H1 (cell line): ENCODE data around the gene CTXN1. TPM values are rescaled to one million over a fixed set of nuclear protein-coding genes. Genes with fewer than 3 reads are reported as not detected.

ENCODE experiments used
- CTCF ChIA-PET: fragments of 300-600 bp; sonication (Branson Sonifier 250); formaldehyde crosslinking; loops from one replicate; lab custom pipeline; 2021; ENCODE audit not compliant: partially characterized antibody; lab: Charles Lee
- POLR2A ChIA-PET: fragments of 300-600 bp; sonication (Branson Sonifier 250); formaldehyde crosslinking; loops from one replicate; lab custom pipeline; 2021; ENCODE audit warnings: inconsistent platforms; ENCODE audit not compliant: partially characterized antibody; lab: Charles Lee
- DNase-seq, 2 experiments: peaks; one replicate each; pipeline versions ENCODE4 v3.0.0 to v3.0.0-alpha.2; 2010 to 2022; ENCODE audit warnings: low spot score in 2 of 2, low read depth in 1 of 2, mixed read lengths in 1 of 2
- FAIRE-seq: peaks from 2 replicates; lab custom pipeline; 2011; peaks lifted over from hg19 to GRCh38; lab: Jason Lieb, UNC
- H2AFZ ChIP-seq: 2 replicates; pipeline ENCODE4 v1.8.1; 2012; ENCODE audit warnings: low read length, inconsistent platforms
- H2AK5ac ChIP-seq: 2 replicates; pipeline ENCODE4 v1.6.1; 2013; ENCODE audit warnings: low read depth, low read length
- H2BK120ac ChIP-seq: replicated peaks from 2 replicates; pipeline ENCODE3; 2013; ENCODE audit warnings: low read depth, low read length, inconsistent platforms
- H2BK12ac ChIP-seq: 2 replicates; pipeline ENCODE4 v1.6.1; 2013; ENCODE audit warnings: low read depth, low read length
- H2BK15ac ChIP-seq: 2 replicates; pipeline ENCODE4 v1.6.1; 2013; ENCODE audit warnings: low read length
- H2BK20ac ChIP-seq: 2 replicates; pipeline ENCODE4 v1.6.1; 2013; ENCODE audit warnings: low read length
- H2BK5ac ChIP-seq: 2 replicates; pipeline ENCODE4 v1.6.1; 2013; ENCODE audit warnings: low read depth, low read length
- H3K14ac ChIP-seq: 2 replicates; pipeline ENCODE4 v1.6.1; 2013; ENCODE audit warnings: inconsistent platforms; ENCODE audit not compliant: insufficient read length
- H3K18ac ChIP-seq: 2 replicates; pipeline ENCODE4 v1.6.1; 2013; ENCODE audit warnings: low read length; ENCODE audit errors: extremely low read depth
- H3K23ac ChIP-seq: 2 replicates; pipeline ENCODE4 v1.6.1; 2013; ENCODE audit warnings: inconsistent platforms; ENCODE audit not compliant: insufficient read length
- H3K23me2 ChIP-seq: 2 replicates; pipeline ENCODE4 v1.6.1; 2013; ENCODE audit warnings: low read depth, low read length
- H3K27ac ChIP-seq: 2 replicates; pipeline ENCODE4 v1.6.1; 2011; ENCODE audit warnings: low read depth, low read length, inconsistent platforms
- H3K27me3 ChIP-seq, 4 experiments: replicated peaks in 1 of 4; 1 replicate in 1 of 4; 2 replicates in 3 of 4; pipeline versions ENCODE4 v1.6.1 to v1.8.1; 2011 to 2013; ENCODE audit warnings: low read length in 3 of 4, mild to moderate bottlenecking in 3 of 4, inconsistent platforms in 2 of 4, mixed read lengths in 2 of 4, moderate library complexity in 1 of 4; ENCODE audit not compliant: control insufficient read depth in 3 of 4, insufficient read depth in 3 of 4; ENCODE audit errors: extremely low read depth in 1 of 4
- H3K36me3 ChIP-seq, 4 experiments: 2 replicates each; pipeline versions ENCODE4 v1.6.1 to v1.8.1; 2011 to 2013; ENCODE audit warnings: mild to moderate bottlenecking in 4 of 4, low read length in 3 of 4, moderate library complexity in 2 of 4, control low read depth in 1 of 4, inconsistent platforms in 1 of 4; ENCODE audit not compliant: insufficient read depth in 4 of 4, control insufficient read depth in 2 of 4
- H3K4ac ChIP-seq: replicated peaks from 2 replicates; pipeline ENCODE3; 2013; ENCODE audit warnings: low read length, low read depth, mixed read lengths, inconsistent platforms; ENCODE audit not compliant: insufficient read length
- H3K4me1 ChIP-seq, 4 experiments: replicated peaks in 1 of 4; 1 replicate in 1 of 4; 2 replicates in 3 of 4; pipeline versions ENCODE4 v1.6.1 to v1.8.1; 2011 to 2013; ENCODE audit warnings: low read length in 3 of 4, inconsistent platforms in 2 of 4, mixed read lengths in 1 of 4; ENCODE audit not compliant: insufficient read depth in 4 of 4, control insufficient read depth in 3 of 4
- H3K4me2 ChIP-seq, 2 experiments: 2 replicates each; pipeline versions ENCODE4 v1.6.1 to v1.8.1; 2011 to 2013; ENCODE audit warnings: low read depth in 2 of 2, low read length in 2 of 2, control low read depth in 1 of 2, inconsistent platforms in 1 of 2, mild to moderate bottlenecking in 1 of 2; ENCODE audit not compliant: insufficient read depth in 1 of 2
- H3K4me3 ChIP-seq, 4 experiments: fragments of 200-600, 300-600 bp in 1 of 4; sonication (generic), shearing (Covaris generic), sonication (Bioruptor Twin) in 1 of 4; 2 replicates each; pipeline versions ENCODE4 v1.5.1 to v1.8.1; 2011 to 2016; ENCODE audit warnings: low read length in 4 of 4, low read depth in 3 of 4, control low read depth in 2 of 4, inconsistent platforms in 2 of 4, mild to moderate bottlenecking in 2 of 4, mixed read lengths in 1 of 4, moderate library complexity in 1 of 4; ENCODE audit not compliant: insufficient read depth in 2 of 4; ENCODE audit errors: extremely low read depth in 1 of 4
- H3K56ac ChIP-seq: replicated peaks from 2 replicates; pipeline ENCODE3; 2013; ENCODE audit warnings: low read depth, mild to moderate bottlenecking, mixed read lengths, low read length, inconsistent platforms; ENCODE audit not compliant: insufficient read length
- H3K79me1 ChIP-seq: 2 replicates; pipeline ENCODE4 v1.6.1; 2013; ENCODE audit warnings: low read depth, low read length, control low read depth
- H3K79me2 ChIP-seq, 2 experiments: 2 replicates each; pipeline versions ENCODE4 v1.6.1 to v1.8.1; 2012 to 2013; ENCODE audit warnings: low read length in 2 of 2, mild to moderate bottlenecking in 2 of 2, inconsistent platforms in 1 of 2; ENCODE audit not compliant: insufficient read depth in 2 of 2, control insufficient read depth in 1 of 2
- H3K9ac ChIP-seq, 4 experiments: replicated peaks in 1 of 4; 1 replicate in 1 of 4; 2 replicates in 3 of 4; pipeline versions ENCODE4 v1.6.1 to v1.8.1; 2011 to 2013; ENCODE audit warnings: low read depth in 3 of 4, low read length in 3 of 4, control low read depth in 2 of 4, mild to moderate bottlenecking in 2 of 4, moderate library complexity in 2 of 4, inconsistent platforms in 1 of 4; ENCODE audit errors: extremely low read depth in 1 of 4
- H3K9me3 ChIP-seq, 2 experiments: 2 replicates each; pipeline versions ENCODE4 v1.6.1 to v1.8.1; 2012 to 2013; ENCODE audit warnings: mild to moderate bottlenecking in 2 of 2, moderate library complexity in 2 of 2, control low read depth in 1 of 2, inconsistent platforms in 1 of 2, low read depth in 1 of 2, low read length in 1 of 2, mixed read lengths in 1 of 2; ENCODE audit not compliant: insufficient read depth in 2 of 2
- H4K20me1 ChIP-seq, 2 experiments: replicated peaks in 1 of 2; 2 replicates each; pipeline versions ENCODE3 to v1.8.1; 2011 to 2013; ENCODE audit warnings: inconsistent platforms in 2 of 2, low read length in 2 of 2, mild to moderate bottlenecking in 1 of 2; ENCODE audit not compliant: insufficient read depth in 2 of 2, control insufficient read depth in 1 of 2
- H4K5ac ChIP-seq: 2 replicates; pipeline ENCODE4 v1.6.1; 2013; ENCODE audit warnings: low read length, low read depth, mixed read lengths, inconsistent platforms; ENCODE audit not compliant: insufficient read length
- H4K8ac ChIP-seq: 2 replicates; pipeline ENCODE4 v1.8.0; 2013; ENCODE audit warnings: mild to moderate bottlenecking, moderate library complexity, low read length, inconsistent platforms; ENCODE audit not compliant: insufficient read depth; ENCODE audit errors: extremely low read depth
- H4K91ac ChIP-seq: replicated peaks from 2 replicates; pipeline ENCODE3; 2013; ENCODE audit warnings: low read length, mixed read lengths, inconsistent platforms; ENCODE audit not compliant: insufficient read length
- BACH1 ChIP-seq: IDR thresholded peaks from 2 replicates; pipeline ENCODE4 v1.6.1; 2012; ENCODE audit warnings: low read length, improper control_type of control experiment
- BRCA1 ChIP-seq: IDR thresholded peaks from 2 replicates; pipeline ENCODE4 v1.6.1; 2012; ENCODE audit warnings: low read depth, low read length, improper control_type of control experiment
- CHD2 ChIP-seq: IDR thresholded peaks from 2 replicates; pipeline ENCODE4 v1.6.1; 2012; ENCODE audit warnings: low read length, improper control_type of control experiment
- FOSL1 ChIP-seq: IDR thresholded peaks from 2 replicates; pipeline ENCODE4 v1.6.1; 2011; ENCODE audit warnings: mild to moderate bottlenecking, low read depth, low read length, moderate library complexity; ENCODE audit not compliant: insufficient read depth
- MAFK ChIP-seq: IDR thresholded peaks from 2 replicates; pipeline ENCODE4 v1.6.1; 2012; ENCODE audit warnings: low read depth, mild to moderate bottlenecking, improper control_type of control experiment, low read length
- POLR2A ChIP-seq, 2 experiments: IDR thresholded peaks; 1 replicate in 1 of 2; 2 replicates in 1 of 2; pipeline ENCODE4 v1.6.1; 2011; ENCODE audit warnings: low read depth in 2 of 2, low read length in 2 of 2, mild to moderate bottlenecking in 2 of 2; ENCODE audit errors: control extremely low read depth in 1 of 2
- POLR2AphosphoS5 ChIP-seq: IDR thresholded peaks from 2 replicates; pipeline ENCODE4 v1.6.1; 2011; ENCODE audit warnings: low read depth, low read length
- RXRA ChIP-seq: IDR thresholded peaks from 2 replicates; pipeline ENCODE4 v1.6.1; 2011; ENCODE audit warnings: low read depth, mild to moderate bottlenecking, low read length, moderate library complexity; ENCODE audit not compliant: insufficient read depth
- SIN3A ChIP-seq, 2 experiments: IDR thresholded peaks in 1 of 2; conservative IDR thresholded peaks in 1 of 2; 2 replicates each; pipeline ENCODE4 v1.6.1; 2011 to 2012; ENCODE audit warnings: low read length in 2 of 2, improper control_type of control experiment in 1 of 2, low read depth in 1 of 2, mild to moderate bottlenecking in 1 of 2
- SP1 ChIP-seq: IDR thresholded peaks from 2 replicates; pipeline ENCODE4 v1.6.1; 2011; ENCODE audit warnings: low read depth, low read length
- SP2 ChIP-seq: IDR thresholded peaks from 2 replicates; pipeline ENCODE4 v1.6.1; 2012; ENCODE audit warnings: mild to moderate bottlenecking, low read length, inconsistent platforms
- TBP ChIP-seq: IDR thresholded peaks from 2 replicates; pipeline ENCODE4 v1.6.1; 2011; ENCODE audit warnings: low read depth, low read length, improper control_type of control experiment
- TCF12 ChIP-seq: IDR thresholded peaks from 2 replicates; pipeline ENCODE4 v1.6.1; 2011; ENCODE audit warnings: low read depth, mild to moderate bottlenecking, low read length
- YY1 ChIP-seq: IDR thresholded peaks from 2 replicates; pipeline ENCODE4 v1.6.1; 2011; ENCODE audit warnings: low read depth, mild to moderate bottlenecking, low read length
- WGBS, 2 experiments: shearing (Covaris generic) in 1 of 2; methylation state at CpG; one replicate each; pipeline versions ENCODE4 v1.1.6 to v1.1.7; 2013 to 2015; ENCODE audit warnings: low lambda C conversion rate in 2 of 2, mixed read lengths in 2 of 2, inconsistent platforms in 1 of 2, low coverage in 1 of 2, missing lambda C conversion rate in 1 of 2; ENCODE audit not compliant: insufficient replicate concordance in 2 of 2, insufficient coverage in 1 of 2, insufficient read length in 1 of 2; ENCODE audit errors: extremely low coverage in 1 of 2, missing lambda C conversion rate in 1 of 2; 5-methylcytosine and 5-hydroxymethylcytosine counted together
- polyA plus RNA-seq, 7 experiments: library from polyadenylated mRNA; depleted of rRNA in 3 of 7; stranded (reverse) in 5 of 7; unstranded in 2 of 7; fragments of >200 nt in 5 of 7; fragments of 200-250 nt in 2 of 7; gene quantifications; 1 replicate in 5 of 7; 2 replicates in 1 of 7; 4 replicates in 1 of 7; pipeline versions ENCODE4 v1.2.1 to v1.2.3, GENCODE V29; 2011 to 2013; ENCODE audit warnings: missing spikeins in 2 of 7, mixed read lengths in 2 of 7
- total RNA-seq: library from RNA; stranded (reverse); fragmentation: NEBNext Ultra II Directional; extraction: Animal tissue kit (Norgen Biotek cat#: 25700); gene quantifications from 2 replicates; pipeline ENCODE4 v1.2.1, GENCODE V29; 2021

The CTXN1 gene
- total and polyA plus RNA-seq, 2 of the 8 experiments (the other 6 are each of a cell fraction or from before 2014, with no cell fraction given) = 16.4 to 58.0 TPM

GRCh38 chr19:7899751-7900378, 26.1 kb downstream of the CTXN1 start:
- Histone ChIP-seq H3K9me3 (no peaks in the 10 kb centered on the region), H3K4ac (no peak overlapping the region), H4K8ac (no peak overlapping the region), H2AK5ac (no peak overlapping the region), H2AFZ (no peak overlapping the region), H3K36me3 (no peaks in the 10 kb centered on the region; a peak in 1 of 8 replicates), H3K79me2 (peaks cover 0 to 8% of the 10 kb centered on the region in 2 experiments; a peak in 2 of 4 replicates), H2BK5ac (no peak overlapping the region), H3K4me1 (peaks cover 0 to 17% (median 7%) of the 10 kb centered on the region in 4 experiments; a peak in 5 of 7 replicates), H3K27me3 (no peaks in the 10 kb centered on the region), H3K18ac (no peak overlapping the region), H3K56ac (no peak overlapping the region), H3K27ac (no peak overlapping the region), H3K79me1 (peaks cover 7% of the 10 kb centered on the region), H4K20me1 (peaks cover 0 to 3% of the 10 kb centered on the region in 2 experiments), H2BK120ac (no peak overlapping the region), H2BK12ac (no peak overlapping the region), H3K9ac (no peak overlapping the region), H3K23me2 (peaks cover 13% of the 10 kb centered on the region), H3K4me2 (no peak overlapping the region), H3K14ac (no peak overlapping the region), H4K91ac (no peak overlapping the region), H2BK20ac (no peak overlapping the region), H2BK15ac (no peak overlapping the region), H3K23ac (no peak overlapping the region), H3K4me3 (no peak overlapping the region), H4K5ac (no peak overlapping the region)
- CTCF ChIA-PET = interaction anchor here (0.6 to 4.9 kb wide), 18 partner anchors 9 to 60 kb away, joined by 3 to 21 read pairs (median 4); partner anchors contain the start of genes LRRC8E and TGFBR3L
- FAIRE-seq (no peak), DNase-seq (no peak)
- POLR2A ChIA-PET = interaction anchor here (0.6 to 5.0 kb wide), 11 partner anchors 10 to 327 kb away, joined by 3 to 22 read pairs (median 8); partner anchors contain the start of genes LRRC8E, SNAPC2, TGFBR3L and TIMM44
- WGBS, 2 experiments = 94% methylated on average over 30 of the region's 34 CpGs; no CpG with 5 or more reads in 1 of the 2 experiments
- TF ChIP-seq CHD2 (no peak), FOSL1 (no peak), RXRA (no peak), BRCA1 (no peak), POLR2AphosphoS5 (no peak), SP1 (no peak), MAFK (no peak), TCF12 (no peak), YY1 (no peak), BACH1 (no peak), POLR2A (IDR thresholded peaks at IDR 0.05; ENCODE audit: control extremely low read depth in 1 of 2, low read depth in 2 of 2, low read length in 2 of 2) (no peak), TBP (no peak), SIN3A (conservative IDR thresholded peaks at IDR 0.05 in 1 of 2, IDR thresholded peaks at IDR 0.05 in 1 of 2; ENCODE audit: low read depth in 1 of 2, low read length in 2 of 2) (no peak), SP2 (no peak)
